GM18519 (cell line): ENCODE data around the gene GAB1.

ENCODE experiments used
- ATAC-seq: cut with Tn5 transposase; IDR thresholded peaks from one replicate; pipeline ENCODE4 v1.9.1; 2021; ENCODE audit warnings: mild to moderate bottlenecking, moderate library complexity; ENCODE audit not compliant: unreplicated experiment, low FRiP score

GAB1 gene

GRCh38 chr4:143407888-143408287 is 71.2 kb downstream of the GAB1 start:
- no peak for ATAC-seq

- ATAC-seq, result no peak
These were observed 73.3 kb downstream of the GAB1 start for GRCh38 chr4:143410015-143410414.

GRCh38 chr4:143411527-143412419 is 75.1 kb downstream of the GAB1 start:
- ATAC-seq, result no peak

- no peak for ATAC-seq
These were observed 75.7 kb downstream of the GAB1 start for GRCh38 chr4:143412420-143412758.

- ATAC-seq, result peak; percentile 67
These were observed 81.2 kb downstream of the GAB1 start for GRCh38 chr4:143417679-143418403.

GRCh38 chr4:143420227-143420626 is 83.6 kb downstream of the GAB1 start:
- no peak for ATAC-seq

GRCh38 chr4:143421609-143422008 is 84.9 kb downstream of the GAB1 start:
- ATAC-seq, result no peak

GRCh38 chr4:143424276-143424675 is 87.6 kb downstream of the GAB1 start:
- no peak for ATAC-seq

- ATAC-seq, result no peak
These were observed 95.0 kb downstream of the GAB1 start for GRCh38 chr4:143431526-143432257.

- no peak for ATAC-seq
These were observed 95.5 kb downstream of the GAB1 start for GRCh38 chr4:143432258-143432591.

- no peak for ATAC-seq
These were observed 96.6 kb downstream of the GAB1 start for GRCh38 chr4:143433231-143433630.

GRCh38 chr4:143435955-143436354 is 99.3 kb downstream of the GAB1 start:
- ATAC-seq, result no peak

GRCh38 chr4:143437476-143437875 is 100.8 kb downstream of the GAB1 start:
- no peak for ATAC-seq

- no peak for ATAC-seq
These were observed 101.3 kb downstream of the GAB1 start for GRCh38 chr4:143437937-143438336.

GRCh38 chr4:143438710-143439109 is 102.0 kb downstream of the GAB1 start:
- ATAC-seq, result no peak

- ATAC-seq, result no peak
These were observed 104.4 kb downstream of the GAB1 start for GRCh38 chr4:143441109-143441508.

GRCh38 chr4:143441678-143442077 is 105.0 kb downstream of the GAB1 start:
- no peak for ATAC-seq

- ATAC-seq, result no peak
These were observed 107.1 kb downstream of the GAB1 start for GRCh38 chr4:143443728-143444127.

GRCh38 chr4:143451186-143451585 is 114.5 kb downstream of the GAB1 start:
- no peak for ATAC-seq

GRCh38 chr4:143455211-143455610 is 118.5 kb downstream of the GAB1 start:
- no peak for ATAC-seq

GRCh38 chr4:143458966-143459365 is 122.3 kb downstream of the GAB1 start:
- no peak for ATAC-seq
